Parathyroid adenoma (tissue), 2 donors: ENCODE measurements around the gene SH3BP5.

Experiments
- H2AFZ ChIP-seq: fragments of 300-600 bp; sonication (generic); one replicate; pipeline ENCODE4 v1.7.0; 2017; ENCODE audit warnings: antibody characterized with exemption, mild to moderate bottlenecking
- H3K27ac ChIP-seq: fragments of 300-600 bp; sonication (generic); one replicate; pipeline ENCODE4 v1.7.0; 2017
- H3K27me3 ChIP-seq: fragments of 300-600 bp; sonication (generic); one replicate; pipeline ENCODE4 v1.7.0; 2017; ENCODE audit warnings: low read length; ENCODE audit not compliant: control insufficient read depth, insufficient read depth
- H3K36me3 ChIP-seq: fragments of 300-600 bp; sonication (generic); one replicate; pipeline ENCODE4 v1.7.0; 2017; ENCODE audit warnings: low read length; ENCODE audit not compliant: control insufficient read depth, insufficient read depth
- H3K4me1 ChIP-seq: fragments of 300-600 bp; sonication (generic); one replicate; pipeline ENCODE4 v1.7.0; 2017; ENCODE audit warnings: control low read depth
- H3K4me2 ChIP-seq: fragments of 300-600 bp; sonication (generic); one replicate; pipeline ENCODE4 v1.7.0; 2017; ENCODE audit warnings: low read length
- H3K4me3 ChIP-seq: fragments of 300-600 bp; sonication (generic); one replicate; pipeline ENCODE4 v1.7.0; 2017; ENCODE audit warnings: low read depth, low read length
- H3K79me2 ChIP-seq: fragments of 300-600 bp; sonication (generic); one replicate; pipeline ENCODE4 v1.7.0; 2017; ENCODE audit warnings: control low read depth
- H3K9ac ChIP-seq: fragments of 300-600 bp; sonication (generic); one replicate; pipeline ENCODE4 v1.7.0; 2017; ENCODE audit warnings: mild to moderate bottlenecking
- H3K9me3 ChIP-seq: fragments of 300-600 bp; sonication (generic); one replicate; pipeline ENCODE4 v1.7.0; 2017; ENCODE audit warnings: low read length; ENCODE audit not compliant: control insufficient read depth
- CTCF ChIP-seq: fragments of 300-600 bp; sonication (generic); IDR thresholded peaks from one replicate; pipeline ENCODE4 v1.7.0; 2017; ENCODE audit warnings: antibody characterized with exemption, mild to moderate bottlenecking
- donor health status: primary hyperparathyroidism.

SH3BP5 gene

DNA sequence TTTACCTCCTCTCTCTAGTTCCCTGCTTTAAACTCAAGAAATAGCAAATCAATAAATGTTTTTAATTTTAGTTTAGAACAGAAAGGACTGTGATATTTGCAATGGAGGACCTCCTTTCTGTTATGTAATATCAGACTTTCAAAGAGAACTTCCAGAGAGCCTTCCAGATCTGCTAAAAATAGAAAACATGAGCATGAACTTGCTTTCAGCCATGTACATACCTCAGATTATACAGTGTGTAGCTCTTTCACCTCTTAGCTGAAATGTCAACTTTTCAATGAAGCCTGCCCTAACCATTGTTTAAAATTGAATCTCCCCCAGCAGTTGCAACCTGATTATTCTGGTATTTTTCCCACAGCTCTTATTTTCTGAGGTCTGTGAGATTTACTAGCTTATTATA is 113.7 kb downstream of the SH3BP5 start:
- H3K4me1 ChIP-seq, result no peaks in the 10 kb centered on the region
- no peak overlapping the region for H3K9ac ChIP-seq
- no peaks in the 10 kb centered on the region for H3K27me3 ChIP-seq
- H3K79me2 ChIP-seq, result peaks cover 30% of the 10 kb centered on the region
- H3K4me2 ChIP-seq, result no peak overlapping the region
- no peak overlapping the region for H2AFZ ChIP-seq
- no peak for TF ChIP-seq CTCF
- no peaks in the 10 kb centered on the region for H3K36me3 ChIP-seq
- H3K27ac ChIP-seq, result no peak overlapping the region
- H3K4me3 ChIP-seq, result no peak overlapping the region
- H3K9me3 ChIP-seq, result no peaks in the 10 kb centered on the region

- no peaks in the 10 kb centered on the region for H3K9me3 ChIP-seq
- H3K4me3 ChIP-seq, result no peak overlapping the region
- H2AFZ ChIP-seq, result no peak overlapping the region
- H3K79me2 ChIP-seq, result peaks cover 35% of the 10 kb centered on the region
- no peak for TF ChIP-seq CTCF
- H3K9ac ChIP-seq, result no peak overlapping the region
- no peaks in the 10 kb centered on the region for H3K4me1 ChIP-seq
- H3K27ac ChIP-seq, result no peak overlapping the region
- no peaks in the 10 kb centered on the region for H3K27me3 ChIP-seq
- no peaks in the 10 kb centered on the region for H3K36me3 ChIP-seq
- H3K4me2 ChIP-seq, result no peak overlapping the region
Observed at GRCh38 chr3:15217841-15218267, 114.5 kb downstream of the SH3BP5 start.

DNA sequence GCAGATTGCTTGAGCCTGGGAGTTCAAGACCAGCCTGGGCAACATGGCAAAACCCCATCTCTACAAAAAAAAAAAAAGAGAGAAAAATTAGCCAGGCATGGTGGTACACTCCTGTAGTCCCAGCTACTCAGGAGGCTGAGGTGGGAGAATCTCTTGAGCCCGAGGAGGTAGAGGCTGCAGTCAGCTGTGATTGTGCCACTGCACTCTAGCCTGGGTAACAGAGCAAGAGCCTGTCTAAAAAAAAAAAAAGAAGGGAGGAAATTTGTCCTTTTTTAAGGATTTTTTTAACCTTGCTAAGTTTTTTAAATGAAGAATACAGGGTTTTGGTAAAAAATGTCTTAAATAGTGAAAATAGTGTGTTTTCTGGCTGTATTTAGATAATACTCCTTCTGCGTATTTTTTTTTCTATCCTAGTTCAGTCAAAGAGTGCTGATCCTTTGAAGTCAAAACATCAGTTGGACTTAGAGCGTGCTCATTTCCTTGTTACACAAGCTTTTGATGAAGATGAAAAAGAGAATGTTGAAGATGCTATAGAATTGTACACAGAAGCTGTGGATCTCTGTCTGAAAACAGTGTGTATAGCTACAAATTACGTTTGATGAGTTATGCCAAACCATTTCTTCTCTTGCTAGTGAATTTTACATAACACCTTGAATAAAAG is 115.2 kb downstream of the SH3BP5 start:
- no peak for TF ChIP-seq CTCF
- Histone ChIP-seq H3K27me3 (no peaks in the 10 kb centered on the region), H3K79me2 (peaks cover 42% of the 10 kb centered on the region), H3K36me3 (no peaks in the 10 kb centered on the region), H3K4me1 (no peaks in the 10 kb centered on the region), H3K9me3 (no peaks in the 10 kb centered on the region), H3K9ac (no peak overlapping the region), H2AFZ (no peak overlapping the region), H3K4me2 (no peak overlapping the region), H3K27ac (no peak overlapping the region), H3K4me3 (no peak overlapping the region)

GRCh38 chr3:15216501-15216900 is 115.9 kb downstream of the SH3BP5 start:
- H3K4me1 ChIP-seq, result no peaks in the 10 kb centered on the region
- H3K36me3 ChIP-seq, result no peaks in the 10 kb centered on the region
- no peak for TF ChIP-seq CTCF
- H3K27me3 ChIP-seq, result no peaks in the 10 kb centered on the region
- H3K9ac ChIP-seq, result no peak overlapping the region
- no peak overlapping the region for H3K4me2 ChIP-seq
- H2AFZ ChIP-seq, result no peak overlapping the region
- peaks cover 45% of the 10 kb centered on the region for H3K79me2 ChIP-seq
- no peak overlapping the region for H3K4me3 ChIP-seq
- H3K27ac ChIP-seq, result no peak overlapping the region
- no peaks in the 10 kb centered on the region for H3K9me3 ChIP-seq

DNA sequence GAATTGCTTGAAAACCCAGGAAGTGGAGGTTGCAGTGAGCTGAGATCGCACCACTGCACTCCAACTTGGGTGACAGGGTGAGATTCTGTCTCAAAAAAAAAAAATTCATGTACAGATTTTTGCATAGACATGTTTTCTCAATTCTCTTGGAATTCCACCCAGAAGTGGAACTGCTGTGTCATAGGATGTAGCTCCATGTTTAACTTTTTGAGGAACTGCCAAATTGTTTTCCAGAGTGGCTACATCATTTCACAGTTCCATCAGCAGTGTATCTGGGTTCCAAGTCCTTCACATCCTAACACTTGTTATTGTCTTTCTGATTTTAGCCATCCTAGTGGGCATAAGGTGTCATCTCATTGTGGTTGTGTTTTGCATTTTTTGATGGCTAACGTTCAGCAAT is 116.4 kb downstream of the SH3BP5 start:
- Histone ChIP-seq H2AFZ (no peak overlapping the region), H3K27ac (no peak overlapping the region), H3K27me3 (no peaks in the 10 kb centered on the region), H3K9ac (no peak overlapping the region), H3K9me3 (no peaks in the 10 kb centered on the region), H3K4me3 (no peak overlapping the region), H3K79me2 (peaks cover 49% of the 10 kb centered on the region), H3K4me1 (no peaks in the 10 kb centered on the region), H3K4me2 (no peak overlapping the region), H3K36me3 (no peaks in the 10 kb centered on the region)
- no peak for TF ChIP-seq CTCF
